Neural cell (in vitro differentiated cells): ENCODE measurements around the gene PRR14.

Experiments used
- CTCF ChIP-seq: fragments of 450-650 bp; IDR thresholded peaks from 2 replicates; pipeline ENCODE4 v1.5.1; 2014; ENCODE audit warnings: antibody characterized with exemption, mild to moderate bottlenecking, moderate library complexity; ENCODE audit not compliant: poor library complexity, severe bottlenecking
- EP300 ChIP-seq: fragments of 450-650 bp; conservative IDR thresholded peaks from 2 replicates; pipeline ENCODE4 v1.6.1; 2014; ENCODE audit warnings: antibody characterized with exemption, mild to moderate bottlenecking, moderate library complexity; ENCODE audit not compliant: poor library complexity, severe bottlenecking
- EZH2 ChIP-seq: fragments of 200-600, 300-800 bp; shearing (Covaris generic), sonication (generic); IDR thresholded peaks from 2 replicates; pipeline ENCODE4 v1.6.1; 2014; ENCODE audit warnings: antibody characterized with exemption, low read length, borderline replicate concordance, mild to moderate bottlenecking; ENCODE audit not compliant: insufficient read depth, poor library complexity, severe bottlenecking
- MXI1 ChIP-seq: fragments of 450-650 bp; conservative IDR thresholded peaks from 2 replicates; pipeline ENCODE4 v1.6.1; 2014; ENCODE audit warnings: antibody characterized with exemption, mild to moderate bottlenecking; ENCODE audit not compliant: poor library complexity, severe bottlenecking
- POLR2AphosphoS5 ChIP-seq: IDR thresholded peaks from 2 replicates; pipeline ENCODE4 v1.6.1; 2012
- RAD21 ChIP-seq: fragments of 450-650 bp; conservative IDR thresholded peaks from 2 replicates; pipeline ENCODE4 v1.6.1; 2014; ENCODE audit warnings: antibody characterized with exemption, mild to moderate bottlenecking, moderate library complexity
- REST ChIP-seq: IDR thresholded peaks from 2 replicates; pipeline ENCODE4 v1.6.1; 2012; ENCODE audit warnings: borderline replicate concordance
- TAF1 ChIP-seq: IDR thresholded peaks from 2 replicates; pipeline ENCODE4 v1.6.1; 2012; ENCODE audit warnings: low read depth

- TF ChIP-seq POLR2AphosphoS5 (no peak), CTCF (no peak), EP300 (no peak), TAF1 (no peak), MXI1 (no peak), REST (no peak), RAD21 (no peak), EZH2 (no peak)
Observed at GRCh38 chr16:30667361-30667905, 16.7 kb downstream of the PRR14 start.
